Activated CD4-positive, alpha-beta T cell treated with anti-CD3 and anti-CD28 coated beads, Interleukin-2, amount 50 U/mL, for 48 hours (primary cell): ENCODE measurements around the gene PTH2R.
"Not testable (repeated sequence)": the region's sequence is repeated elsewhere in the genome, so short reads cannot be mapped to it uniquely, and the experiment has no call there.

ENCODE experiments used
- DNase-seq, 2 experiments: peaks; one replicate each; pipeline ENCODE4 v3.0.0-alpha.2; 2020

The PTH2R gene

DNA sequence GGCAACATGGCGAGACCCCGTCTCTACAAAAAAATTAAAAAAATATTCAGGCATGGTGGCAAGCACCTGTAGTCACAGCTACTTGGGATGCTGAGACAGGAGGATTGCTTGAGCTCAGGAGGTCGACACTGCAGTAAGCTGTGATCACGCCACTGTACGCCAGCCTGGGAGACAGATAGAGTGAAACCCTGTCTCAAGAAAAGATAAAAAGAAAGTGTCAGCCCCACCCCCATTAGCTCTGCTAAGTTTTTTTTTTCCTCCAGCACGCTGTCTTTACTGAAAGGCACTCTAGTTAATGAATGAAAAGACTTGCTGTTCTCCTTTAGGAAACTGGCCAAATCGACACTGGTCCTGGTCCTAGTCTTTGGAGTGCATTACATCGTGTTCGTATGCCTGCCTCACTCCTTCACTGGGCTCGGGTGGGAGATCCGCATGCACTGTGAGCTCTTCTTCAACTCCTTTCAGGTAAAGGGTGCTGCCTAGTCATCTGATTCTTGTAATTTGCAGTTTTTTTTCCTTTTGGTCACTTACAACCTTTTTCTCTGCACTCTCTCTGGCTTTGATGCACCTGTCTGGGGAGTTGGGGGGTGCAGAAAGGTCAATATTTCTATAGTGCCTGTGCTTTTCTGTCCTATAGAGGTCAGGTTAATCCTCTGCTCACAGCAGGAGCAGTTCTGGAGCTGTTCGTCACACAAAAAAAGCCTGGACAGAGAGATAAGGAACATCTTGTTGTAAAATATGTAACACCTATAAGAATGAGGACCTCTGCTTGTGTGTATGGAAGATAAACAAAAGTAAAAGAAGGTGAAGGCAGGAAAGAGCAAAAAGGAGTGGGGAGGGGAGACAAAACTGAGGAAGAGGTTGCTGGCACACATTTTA lies 82.3 kb downstream of the PTH2R start:
- DNase-seq = no peak

- DNase-seq = no peak
Observed at GRCh38 chr2:208489687-208490086, 83.1 kb downstream of the PTH2R start.

- DNase-seq = no peak
Observed at GRCh38 chr2:208490492-208490891, 83.9 kb downstream of the PTH2R start.

DNA sequence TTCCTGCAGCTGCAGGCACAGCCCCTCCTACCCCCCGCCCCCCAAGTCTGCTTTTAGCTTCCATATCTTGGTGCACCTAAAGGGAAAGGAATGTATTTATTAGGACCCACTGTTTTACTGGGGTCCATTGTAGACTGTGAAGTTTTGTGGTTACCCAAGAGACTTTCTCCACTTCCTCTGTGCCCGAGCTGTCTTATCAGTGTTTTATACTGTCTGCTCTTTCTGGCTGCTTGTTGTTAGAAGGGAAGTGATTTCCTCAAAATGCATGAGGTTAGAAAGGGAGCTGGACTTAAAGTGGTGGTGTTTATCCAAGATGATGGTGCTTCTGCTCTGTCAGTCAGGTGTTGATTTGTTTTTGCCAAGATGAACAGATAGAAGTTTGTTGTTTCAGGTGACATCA lies 85.0 kb downstream of the PTH2R start:
- DNase-seq = no peak

GRCh38 chr2:208492069-208492468 lies 85.5 kb downstream of the PTH2R start:
- DNase-seq = no peak

DNA sequence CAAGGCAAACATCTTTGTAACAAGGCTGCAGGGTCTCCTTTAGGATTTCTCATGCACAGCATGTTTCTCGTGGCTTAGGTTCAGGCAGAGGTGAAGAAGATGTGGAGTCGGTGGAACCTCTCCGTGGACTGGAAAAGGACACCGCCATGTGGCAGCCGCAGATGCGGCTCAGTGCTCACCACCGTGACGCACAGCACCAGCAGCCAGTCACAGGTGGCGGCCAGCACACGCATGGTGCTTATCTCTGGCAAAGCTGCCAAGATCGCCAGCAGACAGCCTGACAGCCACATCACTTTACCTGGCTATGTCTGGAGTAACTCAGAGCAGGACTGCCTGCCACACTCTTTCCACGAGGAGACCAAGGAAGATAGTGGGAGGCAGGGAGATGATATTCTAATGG lies 86.6 kb downstream of the PTH2R start:
- DNase-seq = no peak

DNA sequence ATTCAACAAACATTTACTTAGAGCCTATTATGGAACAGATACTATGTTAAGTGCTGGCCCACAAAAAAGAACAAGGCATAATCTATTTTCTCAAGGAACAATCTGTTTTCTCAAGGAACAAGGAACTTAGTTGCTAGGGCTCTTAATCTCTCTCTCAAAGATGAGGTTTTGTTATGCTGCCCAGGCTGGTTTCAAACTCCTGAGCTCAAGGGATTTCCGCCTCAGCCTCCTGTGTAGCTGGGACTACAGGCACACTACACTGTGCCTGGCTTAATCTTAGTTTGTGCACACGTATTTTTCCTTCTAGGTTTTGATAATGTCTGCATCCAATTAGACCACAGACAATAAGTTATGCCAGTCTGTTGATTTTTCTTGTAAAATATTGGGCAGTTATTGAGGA lies 89.5 kb downstream of the PTH2R start:
- no peak for DNase-seq

DNA sequence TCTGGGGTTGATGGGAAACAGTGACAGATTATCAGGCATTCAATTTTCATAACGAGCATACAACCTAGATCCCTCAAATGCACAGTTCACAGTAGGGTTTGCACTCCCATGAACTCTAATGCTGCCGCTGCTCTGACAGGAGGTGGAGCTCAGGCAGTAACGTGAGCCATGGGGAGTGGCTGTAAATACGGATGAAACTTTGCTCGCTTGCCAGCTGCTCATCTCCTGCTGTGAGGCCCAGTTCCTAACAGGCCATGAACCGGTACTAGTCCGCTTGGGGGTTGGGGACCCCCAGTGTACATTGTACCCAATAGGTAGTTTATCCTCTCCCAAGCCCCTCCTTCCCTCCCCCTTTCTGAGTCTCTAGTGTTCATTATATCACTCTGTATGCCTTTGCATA lies 94.6 kb downstream of the PTH2R start:
- DNase-seq = no peak

DNA sequence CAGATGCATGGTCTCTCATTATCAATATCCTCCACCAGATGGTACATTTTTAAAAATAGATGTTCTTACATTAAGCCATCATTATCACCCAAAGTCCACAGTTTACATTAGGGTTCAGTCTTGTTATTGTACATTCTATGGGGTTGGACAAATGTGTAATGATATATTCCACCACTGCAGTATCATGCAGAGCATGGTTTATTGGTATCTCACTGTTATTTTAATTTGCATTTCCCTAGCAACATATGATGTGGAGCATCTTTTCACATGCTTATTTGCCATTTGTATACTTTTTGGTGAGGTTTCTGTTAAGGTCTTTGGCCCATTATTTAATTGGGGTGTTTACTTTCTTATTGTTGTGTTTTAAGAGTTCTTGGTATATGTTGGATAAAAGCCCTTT lies 95.7 kb downstream of the PTH2R start:
- no peak for DNase-seq

DNA sequence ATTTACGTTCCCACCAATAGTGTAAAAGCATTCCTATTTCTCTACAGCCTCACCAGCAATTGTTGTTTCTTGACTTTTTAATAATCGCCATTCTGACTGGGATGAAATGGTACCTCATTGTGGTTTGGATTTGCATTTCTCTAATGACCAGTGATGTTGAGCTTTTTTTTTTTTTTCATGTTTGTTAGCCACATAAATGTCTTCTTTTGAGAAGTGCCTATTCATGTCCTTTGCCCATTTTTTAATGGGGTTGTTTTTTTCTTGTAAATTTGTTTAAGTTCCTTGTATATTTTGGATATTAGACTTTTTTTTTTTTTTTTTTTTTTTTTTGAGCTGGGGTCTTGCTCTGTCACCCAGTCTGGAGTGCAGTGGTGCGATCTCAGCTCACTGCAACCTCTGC lies 98.8 kb downstream of the PTH2R start:
- DNase-seq = not testable (repeated sequence)

DNA sequence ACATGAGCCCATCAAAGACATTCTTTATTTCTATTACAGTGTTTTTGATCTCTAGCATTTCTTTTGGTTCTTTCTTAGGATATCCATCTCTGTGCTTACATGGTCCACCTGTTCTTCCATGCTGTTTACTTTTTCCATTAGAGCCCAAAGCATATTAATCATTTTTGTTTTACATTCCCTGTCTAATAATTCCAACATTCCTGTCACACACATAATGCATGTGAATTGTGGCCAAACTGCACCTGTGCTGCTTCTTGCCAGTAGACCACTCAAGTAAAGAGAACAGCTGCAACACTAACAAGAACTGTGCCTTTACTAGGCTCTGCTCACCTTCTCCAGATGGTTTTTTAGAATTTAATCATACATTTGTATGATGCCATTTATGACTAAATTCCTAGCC lies 103.0 kb downstream of the PTH2R start:
- no peak for DNase-seq

DNA sequence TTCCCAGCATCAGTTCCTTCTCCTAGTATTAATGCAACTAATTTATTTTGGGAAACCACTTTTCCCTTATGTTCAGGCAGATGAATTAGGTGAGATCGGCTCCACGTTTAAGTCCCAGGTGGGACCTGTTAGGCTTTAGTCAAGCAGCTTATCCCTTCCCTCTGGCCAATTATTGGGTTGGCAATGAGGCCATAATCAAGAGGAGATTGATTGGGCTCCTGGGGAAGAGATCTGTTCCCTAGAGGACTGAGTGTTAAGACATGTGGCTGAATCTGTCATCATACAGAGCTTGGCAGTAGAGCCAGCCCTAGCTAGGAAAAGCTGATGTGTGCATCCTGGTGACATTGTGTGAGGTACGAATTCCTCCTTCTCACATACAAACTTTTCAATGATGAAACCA lies 104.4 kb downstream of the PTH2R start:
- no peak for DNase-seq

DNA sequence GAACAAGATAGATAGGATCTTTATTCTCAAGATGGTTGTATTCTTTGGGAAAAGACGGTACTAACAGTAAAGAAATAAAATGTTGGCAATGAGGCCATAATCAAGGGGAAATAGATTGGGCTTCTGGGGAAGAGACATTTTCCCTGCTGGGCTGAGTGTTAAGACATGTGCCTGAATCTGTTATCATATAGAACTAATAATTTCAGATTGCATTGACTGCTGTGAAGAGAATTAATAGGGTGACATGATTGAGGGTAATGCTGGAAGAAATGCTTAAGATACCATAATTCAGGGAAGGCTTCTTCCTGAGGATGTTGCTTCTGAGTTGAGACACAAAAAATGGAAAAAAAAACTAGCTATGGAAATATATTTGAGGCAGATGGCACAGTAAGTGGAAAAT lies 105.0 kb downstream of the PTH2R start:
- no peak for DNase-seq

DNA sequence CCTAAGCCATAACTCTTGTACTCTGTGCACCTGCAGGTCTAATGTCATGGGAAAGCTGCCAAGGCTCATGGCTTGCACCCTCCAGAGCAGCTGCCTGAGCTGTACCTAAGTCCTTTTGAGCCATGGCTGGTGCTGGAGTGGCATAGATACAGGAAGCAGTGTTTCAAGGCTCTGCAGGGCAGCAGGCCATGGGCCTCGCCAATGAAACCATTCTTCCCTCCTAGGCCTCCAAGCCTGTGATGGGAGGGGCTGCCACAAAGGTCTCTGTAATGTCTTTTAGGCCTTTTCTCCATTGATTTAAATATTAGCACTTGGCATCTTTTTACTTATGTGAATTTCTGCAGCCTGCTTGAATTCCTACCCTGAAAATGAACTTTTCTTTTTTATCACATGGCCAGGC lies 108.5 kb downstream of the PTH2R start:
- no peak for DNase-seq

DNA sequence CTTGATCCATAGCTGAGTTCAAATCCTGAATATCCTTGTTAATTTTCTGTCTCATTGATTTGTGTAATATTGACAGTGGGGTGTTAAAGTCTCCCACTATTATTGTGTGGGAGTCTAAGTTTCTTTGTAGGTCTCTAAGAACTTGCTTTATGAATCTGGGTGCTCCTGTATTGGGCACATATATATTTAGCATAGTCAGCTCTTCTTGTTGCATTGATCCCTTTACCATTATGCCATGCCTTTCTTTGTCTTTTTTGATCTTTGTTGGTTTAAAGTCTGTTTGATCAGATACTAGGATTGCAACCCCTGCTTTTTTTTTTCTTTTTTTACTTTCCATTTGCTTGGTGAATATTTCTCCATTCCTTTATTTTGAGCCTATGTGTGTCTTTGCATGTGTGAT lies 116.5 kb downstream of the PTH2R start:
- DNase-seq = not testable (repeated sequence)

- DNase-seq = not testable (repeated sequence)
Observed at GRCh38 chr2:208525165-208525564, 118.6 kb downstream of the PTH2R start.

DNA sequence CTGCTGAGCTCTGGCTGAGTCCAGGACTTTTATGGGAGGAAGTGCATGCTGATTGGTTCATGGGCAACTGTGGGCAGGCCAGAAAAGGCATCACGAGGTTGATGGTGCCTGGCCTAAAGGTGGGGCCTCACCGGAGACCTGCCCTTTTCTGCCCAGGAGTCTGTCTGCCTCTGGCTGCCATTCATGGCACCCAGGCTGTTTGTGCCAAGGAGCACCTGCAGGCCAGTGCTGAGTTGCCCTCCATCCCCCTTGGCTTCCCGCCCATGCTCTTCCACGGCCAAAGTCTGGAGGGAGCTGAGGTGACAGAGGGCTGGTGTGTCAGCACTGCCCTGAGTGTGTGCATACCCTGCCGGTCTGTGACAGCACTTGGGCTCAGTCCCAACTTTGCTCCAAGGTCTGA lies 123.2 kb downstream of the PTH2R start:
- no peak for DNase-seq

DNA sequence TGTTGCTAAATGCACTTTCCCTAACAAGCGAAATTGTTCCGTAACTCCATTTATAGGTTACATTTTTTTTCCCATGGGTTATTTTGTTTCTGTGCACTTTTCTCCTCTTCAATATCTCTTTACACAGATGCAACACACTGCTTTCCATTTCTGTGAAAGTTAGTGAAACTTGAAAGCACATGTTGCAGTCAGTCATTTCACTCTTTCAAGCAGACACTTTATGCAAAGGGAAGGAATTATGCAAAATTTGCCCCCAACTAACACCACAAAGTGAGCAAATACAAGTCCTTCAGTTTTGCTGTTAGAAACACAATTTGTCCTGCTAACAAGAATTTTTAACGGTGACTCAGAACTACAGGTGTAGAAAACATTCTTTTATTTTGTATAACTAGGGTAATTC lies 124.8 kb downstream of the PTH2R start:
- DNase-seq = no peak

- DNase-seq = not testable (repeated sequence)
Observed at GRCh38 chr2:208535578-208535977, 129.0 kb downstream of the PTH2R start.

DNA sequence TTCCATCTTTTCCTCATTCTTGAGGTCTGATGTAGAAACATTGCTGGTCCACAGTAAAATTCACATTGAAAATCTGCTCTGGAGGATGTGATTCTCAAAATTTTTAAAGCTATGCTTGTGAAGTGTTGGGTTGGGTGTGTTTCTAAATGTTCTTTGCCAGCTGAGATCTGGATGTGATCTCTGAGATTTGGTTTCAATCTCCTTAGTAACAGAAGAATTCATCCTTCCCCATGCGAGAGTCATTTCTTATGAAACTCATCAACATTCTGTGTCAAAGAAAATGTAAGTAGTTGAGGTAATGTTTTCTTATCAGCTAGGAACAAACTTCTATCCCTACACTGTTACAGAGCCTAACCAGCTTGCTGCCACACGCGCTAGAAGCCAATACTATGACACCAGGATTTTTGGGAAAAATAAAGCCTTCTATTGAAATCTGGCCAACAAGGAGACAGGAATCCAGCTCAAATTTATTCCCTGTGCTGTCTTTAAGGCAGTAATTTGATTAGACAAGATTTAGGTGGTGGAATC lies 134.9 kb downstream of the PTH2R start:
- no peak for DNase-seq

GRCh38 chr2:208541989-208542464 lies 135.4 kb downstream of the PTH2R start:
- no peak for DNase-seq

GRCh38 chr2:208542465-208543041 lies 136.0 kb downstream of the PTH2R start:
- no peak for DNase-seq
